ENCODE data around the gene TAF1C. TPM values are rescaled to one million over a fixed set of nuclear protein-coding genes. Genes with fewer than 3 reads are reported as not detected.

The TAF1C gene
- total and polyA plus RNA-seq, 9 donors: 14.1 to 89.0 (median 58.4) TPM

DNA sequence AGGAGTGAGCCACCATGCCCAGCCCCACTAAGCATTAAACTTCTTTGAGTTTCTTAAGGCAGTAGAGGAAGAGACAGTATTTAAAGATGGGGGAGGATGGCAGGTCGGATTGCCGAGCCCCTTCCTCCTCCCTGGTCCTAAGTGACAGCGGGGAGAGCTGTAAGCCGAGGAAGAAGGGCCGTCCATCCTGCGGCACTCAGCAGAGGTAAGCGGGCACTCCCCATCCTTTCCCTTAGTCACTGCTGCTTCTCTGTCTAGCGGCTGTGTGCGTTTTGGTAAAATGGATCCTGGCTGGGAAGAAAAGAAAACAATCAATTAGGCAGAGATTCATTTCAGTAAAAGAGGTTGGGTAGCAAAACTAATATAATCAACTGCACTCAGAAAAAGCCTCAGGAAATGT, 27.9 kb downstream of the TAF1C start:
- Histone ChIP-seq H3K4me1 (ENCODE audit: insufficient read depth) (peaks cover 1% of the 10 kb centered on the region), H3K4me3 (no peak overlapping the region), H3K9me3 (no peaks in the 10 kb centered on the region), H3K36me3 (no peaks in the 10 kb centered on the region), H3K27ac (no peak overlapping the region), H3K27me3 (no peaks in the 10 kb centered on the region)
- no peak for TF ChIP-seq POLR2A (IDR thresholded peaks at IDR 0.05)
- TF ChIP-seq EP300 (IDR thresholded peaks at IDR 0.05): no peak
- TF ChIP-seq, protein P1, sequence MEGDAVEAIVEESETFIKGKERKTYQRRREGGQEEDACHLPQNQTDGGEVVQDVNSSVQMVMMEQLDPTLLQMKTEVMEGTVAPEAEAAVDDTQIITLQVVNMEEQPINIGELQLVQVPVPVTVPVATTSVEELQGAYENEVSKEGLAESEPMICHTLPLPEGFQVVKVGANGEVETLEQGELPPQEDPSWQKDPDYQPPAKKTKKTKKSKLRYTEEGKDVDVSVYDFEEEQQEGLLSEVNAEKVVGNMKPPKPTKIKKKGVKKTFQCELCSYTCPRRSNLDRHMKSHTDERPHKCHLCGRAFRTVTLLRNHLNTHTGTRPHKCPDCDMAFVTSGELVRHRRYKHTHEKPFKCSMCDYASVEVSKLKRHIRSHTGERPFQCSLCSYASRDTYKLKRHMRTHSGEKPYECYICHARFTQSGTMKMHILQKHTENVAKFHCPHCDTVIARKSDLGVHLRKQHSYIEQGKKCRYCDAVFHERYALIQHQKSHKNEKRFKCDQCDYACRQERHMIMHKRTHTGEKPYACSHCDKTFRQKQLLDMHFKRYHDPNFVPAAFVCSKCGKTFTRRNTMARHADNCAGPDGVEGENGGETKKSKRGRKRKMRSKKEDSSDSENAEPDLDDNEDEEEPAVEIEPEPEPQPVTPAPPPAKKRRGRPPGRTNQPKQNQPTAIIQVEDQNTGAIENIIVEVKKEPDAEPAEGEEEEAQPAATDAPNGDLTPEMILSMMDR (IDR thresholded peaks at IDR 0.05): no peak
- intact Hi-C loops (cut with DNase I): no loop called here
- 26 to 33% (median 32%) methylated on average over 9 of the region's 9 CpGs for WGBS, 3 donors
- no peak for DNase-seq

DNA sequence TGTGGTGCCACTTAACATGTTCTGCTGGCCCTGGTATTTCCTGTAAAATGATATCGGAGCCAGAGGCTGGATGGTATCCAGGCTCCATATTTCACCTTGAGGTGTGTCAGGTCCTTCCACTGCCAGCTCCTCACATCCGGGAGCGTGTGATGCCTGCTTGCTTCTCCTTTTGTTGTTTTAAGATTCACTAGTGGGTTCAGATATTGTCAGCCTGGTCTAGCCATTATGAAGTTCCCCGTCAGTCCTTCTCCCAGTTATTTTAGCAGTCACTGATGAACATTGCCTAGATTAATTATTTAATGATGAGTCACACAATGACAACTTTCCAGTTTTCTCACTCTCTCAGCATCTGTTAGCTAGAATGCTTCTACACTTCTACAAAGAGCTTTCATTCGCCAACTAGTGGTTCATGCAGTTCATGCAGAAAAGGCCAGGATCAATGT, 30.5 kb downstream of the TAF1C start:
- no peaks in the 10 kb centered on the region for H3K9me3 ChIP-seq
- WGBS, 3 donors: 60 to 67% (median 64%) methylated on average over 5 of the region's 5 CpGs
- no peak for DNase-seq
- H3K27me3 ChIP-seq: no peaks in the 10 kb centered on the region
- intact Hi-C loops (cut with DNase I): no loop called here
- H3K4me3 ChIP-seq: no peak overlapping the region
- TF ChIP-seq POLR2A (IDR thresholded peaks at IDR 0.05): no peak
- TF ChIP-seq, protein P1 (IDR thresholded peaks at IDR 0.05): no peak
- TF ChIP-seq EP300 (IDR thresholded peaks at IDR 0.05): no peak
- H3K36me3 ChIP-seq: no peaks in the 10 kb centered on the region
- H3K4me1 ChIP-seq (ENCODE audit: insufficient read depth): peaks cover 3% of the 10 kb centered on the region
- H3K27ac ChIP-seq: no peak overlapping the region

DNA sequence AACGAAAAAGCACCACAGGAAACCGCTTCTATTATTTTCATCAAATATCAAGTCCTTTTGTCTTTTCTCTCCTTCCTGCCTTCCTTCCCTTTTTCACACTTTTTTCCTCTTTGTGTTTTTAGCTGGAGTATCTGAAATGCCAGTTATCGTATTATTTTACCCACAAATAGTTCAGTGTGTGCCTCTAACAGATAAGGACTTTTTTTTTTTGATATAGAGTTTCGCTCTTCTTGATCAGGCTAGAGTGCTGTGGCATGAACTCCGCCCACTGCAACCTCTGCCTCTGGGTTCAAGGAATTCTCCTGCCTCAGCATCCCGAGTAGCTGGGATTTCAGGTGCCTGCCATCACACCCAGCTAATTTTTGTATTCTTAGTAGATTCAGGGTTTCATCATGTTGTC, 31.1 kb downstream of the TAF1C start:
- Histone ChIP-seq H3K27ac (no peak overlapping the region), H3K9me3 (no peaks in the 10 kb centered on the region), H3K4me1 (ENCODE audit: insufficient read depth) (peaks cover 3% of the 10 kb centered on the region), H3K27me3 (no peaks in the 10 kb centered on the region), H3K36me3 (no peaks in the 10 kb centered on the region), H3K4me3 (no peak overlapping the region)
- 75 to 84% (median 83%) methylated on average over 6 of the region's 6 CpGs for WGBS, 3 donors
- TF ChIP-seq, protein P1 (IDR thresholded peaks at IDR 0.05): no peak
- TF ChIP-seq EP300 (IDR thresholded peaks at IDR 0.05): no peak
- no peak for DNase-seq
- intact Hi-C loops (cut with DNase I): no loop called here

DNA sequence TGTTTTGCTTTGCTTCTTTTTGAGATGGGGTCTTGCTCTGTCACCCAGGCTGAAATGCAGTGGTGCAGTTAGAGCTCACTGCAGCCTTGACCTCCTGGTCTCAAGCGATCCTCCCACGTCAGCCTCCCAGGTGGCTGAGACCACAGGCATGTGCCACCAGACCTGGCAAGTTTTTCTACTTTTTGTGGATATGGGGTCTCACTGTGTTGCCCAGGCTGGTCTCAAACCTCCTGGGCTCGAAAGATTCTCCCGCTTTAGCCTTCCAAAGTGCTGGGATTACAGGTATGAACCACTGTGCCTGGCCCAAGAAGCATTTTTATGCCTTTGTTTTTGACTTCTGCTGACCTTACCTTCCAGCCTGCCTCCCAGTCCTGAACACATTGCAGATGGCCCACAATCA, 31.6 kb downstream of the TAF1C start:
- WGBS, 3 donors: 88 to 96% (median 94%) methylated on average over 4 of the region's 4 CpGs
- no peaks in the 10 kb centered on the region for H3K27me3 ChIP-seq
- no peak for DNase-seq
- H3K9me3 ChIP-seq: no peaks in the 10 kb centered on the region
- intact Hi-C loops (cut with DNase I): no loop called here
- H3K4me3 ChIP-seq: no peak overlapping the region
- no peaks in the 10 kb centered on the region for H3K36me3 ChIP-seq
- peaks cover 3% of the 10 kb centered on the region for H3K4me1 ChIP-seq (ENCODE audit: insufficient read depth)
- TF ChIP-seq EP300 (IDR thresholded peaks at IDR 0.05) (no peak), POLR2A (IDR thresholded peaks at IDR 0.05) (no peak)
- TF ChIP-seq, protein P1 (IDR thresholded peaks at IDR 0.05): no peak
- H3K27ac ChIP-seq: no peak overlapping the region
